ENCODE results near the gene ST6GALNAC5.

DNA sequence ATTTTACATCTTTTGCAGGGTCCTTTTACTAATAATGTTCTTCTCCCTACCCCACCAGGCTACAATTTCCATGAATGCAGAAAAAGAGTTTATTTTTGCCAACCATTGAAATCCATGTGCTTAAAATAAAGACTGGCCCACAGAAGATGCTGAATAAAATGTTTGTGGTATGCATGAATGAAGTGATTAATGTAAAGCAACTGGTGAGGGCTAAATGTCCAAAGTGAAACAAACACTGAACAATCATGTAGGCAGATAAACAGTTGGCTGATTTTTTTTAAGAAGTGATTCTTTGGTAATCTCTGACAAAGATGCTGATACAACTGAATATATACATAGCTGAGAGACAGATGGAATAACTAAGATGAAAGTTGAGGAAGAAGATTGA is 94.5 kb downstream of the ST6GALNAC5 start:
- TF ChIP-seq, protein P1, sequence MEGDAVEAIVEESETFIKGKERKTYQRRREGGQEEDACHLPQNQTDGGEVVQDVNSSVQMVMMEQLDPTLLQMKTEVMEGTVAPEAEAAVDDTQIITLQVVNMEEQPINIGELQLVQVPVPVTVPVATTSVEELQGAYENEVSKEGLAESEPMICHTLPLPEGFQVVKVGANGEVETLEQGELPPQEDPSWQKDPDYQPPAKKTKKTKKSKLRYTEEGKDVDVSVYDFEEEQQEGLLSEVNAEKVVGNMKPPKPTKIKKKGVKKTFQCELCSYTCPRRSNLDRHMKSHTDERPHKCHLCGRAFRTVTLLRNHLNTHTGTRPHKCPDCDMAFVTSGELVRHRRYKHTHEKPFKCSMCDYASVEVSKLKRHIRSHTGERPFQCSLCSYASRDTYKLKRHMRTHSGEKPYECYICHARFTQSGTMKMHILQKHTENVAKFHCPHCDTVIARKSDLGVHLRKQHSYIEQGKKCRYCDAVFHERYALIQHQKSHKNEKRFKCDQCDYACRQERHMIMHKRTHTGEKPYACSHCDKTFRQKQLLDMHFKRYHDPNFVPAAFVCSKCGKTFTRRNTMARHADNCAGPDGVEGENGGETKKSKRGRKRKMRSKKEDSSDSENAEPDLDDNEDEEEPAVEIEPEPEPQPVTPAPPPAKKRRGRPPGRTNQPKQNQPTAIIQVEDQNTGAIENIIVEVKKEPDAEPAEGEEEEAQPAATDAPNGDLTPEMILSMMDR (IDR thresholded peaks at IDR 0.05; ENCODE audit: low read length) = no peak
- TF ChIP-seq EZH2 (optimal IDR thresholded peaks at IDR 0.05; ENCODE audit: low read depth, low read length) = no peak

Data from MM.1S (cell line).